22Rv1 (cell line): ENCODE data around the gene NOC3L.

Experiments
- CTCF ChIP-seq: fragments of 450-650 bp; IDR thresholded peaks from 2 replicates; pipeline ENCODE4 v1.5.1; 2017; ENCODE audit warnings: mild to moderate bottlenecking
- ZFX ChIP-seq: fragments of 450-650 bp; IDR thresholded peaks from 2 replicates; pipeline ENCODE4 v1.6.1; 2017; ENCODE audit warnings: antibody characterized with exemption, borderline replicate concordance

- TF ChIP-seq CTCF: no peak
- TF ChIP-seq ZFX: no peak
These were observed 46.4 kb upstream of the NOC3L start for GRCh38 chr10:94409021-94409657.
